HG03457 (cell line): ENCODE results near the gene NCK2.
A peak's percentile ranks its signal among the peaks of the same experiment; 100 is the strongest.

Experiments used
- ATAC-seq: cut with Tn5 transposase; IDR thresholded peaks from one replicate; pipeline ENCODE4 v1.9.1; 2021; ENCODE audit warnings: moderate number of reproducible peaks; ENCODE audit not compliant: unreplicated experiment

Gene NCK2

DNA sequence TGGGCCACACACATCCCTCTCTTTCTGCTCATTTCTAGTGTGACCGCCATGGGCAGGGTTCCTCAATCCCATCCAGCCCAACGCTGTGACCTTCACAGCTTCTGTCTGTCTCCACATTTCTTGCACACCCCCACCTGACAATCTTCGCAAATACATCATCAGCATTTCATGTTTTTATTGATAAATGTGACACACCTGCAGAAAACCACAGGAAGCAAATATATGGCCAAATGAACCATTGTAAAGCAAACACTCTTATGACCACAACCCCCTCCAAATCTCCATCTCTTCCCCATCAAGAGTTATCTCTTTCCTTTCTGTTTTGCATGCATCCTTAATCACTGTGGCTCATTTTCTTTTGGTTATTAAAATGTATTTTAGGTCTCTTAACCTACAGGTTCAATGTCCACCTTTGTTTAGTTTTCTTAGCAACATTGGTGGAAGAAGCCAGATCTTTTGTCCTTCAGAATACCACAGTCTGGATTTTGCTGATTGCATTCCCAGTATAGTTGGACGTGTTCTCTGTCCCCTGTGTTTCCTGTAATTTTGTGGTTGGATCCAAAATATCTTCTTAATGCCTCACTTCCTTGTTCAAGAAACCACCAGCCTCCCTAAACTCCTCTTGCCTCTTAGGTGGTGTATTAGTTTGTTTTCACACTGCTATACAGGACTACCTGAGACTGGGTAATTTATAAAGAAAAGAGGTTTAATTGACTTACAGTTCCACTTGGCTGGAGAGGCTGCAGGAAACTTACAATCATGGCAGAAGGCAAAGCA lies 9.8 kb upstream of the NCK2 start:
- no peak for ATAC-seq

DNA sequence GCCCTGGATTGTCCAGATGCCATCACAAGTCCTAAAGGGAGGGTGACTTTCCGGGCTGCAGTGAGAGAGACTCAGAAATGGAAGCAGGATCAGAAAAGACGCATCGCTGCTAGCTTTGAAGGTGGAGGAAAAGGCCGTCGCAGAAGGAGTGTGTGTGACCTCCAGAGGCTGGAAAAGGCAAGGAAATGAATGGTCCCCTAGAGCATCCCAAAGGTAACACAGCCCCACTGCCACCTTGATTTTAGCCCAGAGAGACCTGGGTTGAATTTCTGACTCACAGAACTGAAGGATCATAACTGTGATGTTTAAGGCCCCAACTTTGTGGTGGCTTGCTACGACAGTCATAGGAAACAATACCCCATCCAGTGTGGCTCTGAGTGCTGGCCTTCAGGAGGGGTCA lies 8.6 kb upstream of the NCK2 start:
- ATAC-seq, result no peak

DNA sequence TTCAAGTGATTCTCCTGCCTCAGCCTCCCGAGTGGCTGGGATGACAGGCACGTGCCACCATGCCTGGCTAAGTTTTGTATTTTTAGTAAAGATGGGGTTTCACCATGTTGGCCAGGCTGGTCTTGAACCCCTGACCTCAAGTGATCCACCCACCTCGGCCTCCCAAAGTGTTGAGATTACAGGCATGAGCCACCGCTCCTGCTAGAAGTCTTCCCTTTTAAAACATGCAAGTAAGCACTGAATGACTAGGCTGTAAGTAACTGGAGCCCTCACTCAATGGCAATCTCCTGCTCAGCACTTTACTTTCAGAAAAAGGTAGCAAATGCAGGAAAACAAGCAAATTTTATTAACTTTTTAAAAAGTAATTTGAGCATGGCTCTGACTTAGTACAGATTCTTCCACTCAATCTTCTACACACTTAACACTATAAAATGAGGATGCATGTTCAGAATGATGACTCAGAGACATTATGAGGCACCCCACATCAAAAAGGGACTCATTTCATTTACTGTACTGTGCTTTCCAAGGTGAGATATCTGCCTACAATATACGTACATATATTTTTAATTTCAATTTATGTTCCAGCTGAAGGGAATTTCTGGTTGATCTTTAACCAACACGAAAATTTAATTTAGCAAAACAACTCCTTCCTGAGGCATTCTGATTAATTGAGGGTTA lies 6.6 kb upstream of the NCK2 start:
- ATAC-seq, result no peak

DNA sequence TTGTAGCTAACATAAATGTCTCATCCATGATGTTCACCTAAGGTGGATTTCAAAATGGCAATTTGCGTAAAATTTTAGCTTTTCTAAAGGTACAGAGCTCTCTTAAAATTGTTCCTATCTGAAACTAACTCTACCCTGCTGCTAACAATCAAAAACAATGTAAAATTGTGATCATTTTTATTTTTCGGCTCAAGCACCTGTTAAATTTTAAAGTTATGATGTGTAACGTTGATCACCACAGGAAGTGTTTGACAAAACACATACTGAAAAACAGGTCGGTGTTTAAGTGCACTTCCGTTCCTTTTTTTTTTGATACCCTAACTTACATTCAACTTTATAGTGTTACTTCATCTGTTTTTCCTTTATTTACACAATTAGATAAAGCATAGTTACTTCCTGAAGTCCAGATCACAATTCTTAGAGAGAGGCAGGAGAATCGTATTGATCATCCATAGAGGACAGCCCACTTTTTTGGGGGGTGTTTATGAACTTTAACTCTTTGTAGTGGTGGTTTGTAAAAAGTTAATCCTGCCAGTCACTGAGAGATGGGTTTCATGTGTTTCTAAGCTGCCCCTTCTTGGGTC lies 6.0 kb upstream of the NCK2 start:
- ATAC-seq, result no peak

DNA sequence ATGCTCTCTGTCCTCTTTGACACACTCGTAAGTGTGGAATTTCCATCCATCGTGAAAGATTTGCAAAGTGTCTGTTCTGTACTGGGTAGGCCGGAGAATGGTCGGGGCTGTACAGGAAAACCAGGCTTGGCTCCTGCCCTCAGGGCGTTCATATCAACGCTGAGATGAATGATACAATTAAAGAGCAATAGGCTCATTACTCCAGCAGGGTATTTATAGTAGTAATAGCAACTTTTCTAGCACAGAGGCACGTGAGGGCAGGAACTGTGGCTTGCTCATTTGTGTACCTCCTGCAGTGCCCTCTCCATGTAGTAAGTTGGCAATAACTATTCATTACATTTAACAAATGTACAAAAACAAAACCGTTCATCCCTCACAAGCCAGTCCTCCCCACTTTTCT lies 5.3 kb upstream of the NCK2 start:
- ATAC-seq, result no peak

DNA sequence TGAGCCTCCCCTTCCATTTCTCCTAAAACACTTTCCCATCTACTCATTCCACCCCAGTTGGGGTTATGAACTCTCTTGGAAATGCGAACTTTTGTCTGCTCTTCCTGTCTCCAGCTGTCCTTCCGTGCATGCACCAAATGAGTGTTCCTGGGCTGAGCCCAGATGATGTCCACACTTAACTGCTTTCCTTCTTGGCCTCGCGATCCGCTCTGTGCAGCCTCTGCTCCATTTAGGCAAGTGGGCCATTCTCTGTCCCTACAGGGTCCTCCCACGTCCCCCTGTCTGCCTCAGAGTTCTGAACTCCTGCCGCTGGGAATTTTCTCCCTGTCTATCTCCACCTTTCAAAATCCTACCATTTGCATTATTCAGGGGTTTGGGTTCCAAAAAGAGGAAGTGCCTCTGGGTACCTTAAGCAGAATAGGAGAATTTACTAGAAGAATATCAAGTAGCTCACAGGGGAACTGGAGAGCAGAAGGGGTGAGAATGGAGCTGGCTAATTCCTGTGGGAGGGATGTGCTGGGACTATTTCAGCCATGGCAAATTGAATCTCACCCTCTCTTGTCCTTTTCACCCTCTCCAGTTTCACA lies 4.7 kb upstream of the NCK2 start:
- ATAC-seq, result no peak

DNA sequence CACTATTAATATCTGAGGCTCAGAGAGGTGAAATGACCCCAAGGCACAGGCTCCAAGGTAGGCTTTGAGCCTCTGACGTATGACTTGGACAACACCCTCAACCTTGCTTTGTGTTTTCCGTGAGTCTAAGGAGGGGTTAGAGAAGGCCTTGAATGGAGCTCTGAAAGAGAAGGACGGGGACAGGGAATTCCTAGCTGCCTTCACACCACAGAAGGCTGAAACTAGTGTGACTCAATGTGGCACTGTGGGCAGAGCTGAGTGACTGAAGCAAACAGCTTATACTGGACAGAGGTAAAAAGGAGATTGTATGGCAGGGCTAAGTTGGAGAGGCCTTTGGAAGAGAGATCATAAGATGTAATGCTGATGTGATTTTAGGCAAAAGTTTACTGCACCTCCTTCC lies 3.5 kb upstream of the NCK2 start:
- no peak for ATAC-seq

DNA sequence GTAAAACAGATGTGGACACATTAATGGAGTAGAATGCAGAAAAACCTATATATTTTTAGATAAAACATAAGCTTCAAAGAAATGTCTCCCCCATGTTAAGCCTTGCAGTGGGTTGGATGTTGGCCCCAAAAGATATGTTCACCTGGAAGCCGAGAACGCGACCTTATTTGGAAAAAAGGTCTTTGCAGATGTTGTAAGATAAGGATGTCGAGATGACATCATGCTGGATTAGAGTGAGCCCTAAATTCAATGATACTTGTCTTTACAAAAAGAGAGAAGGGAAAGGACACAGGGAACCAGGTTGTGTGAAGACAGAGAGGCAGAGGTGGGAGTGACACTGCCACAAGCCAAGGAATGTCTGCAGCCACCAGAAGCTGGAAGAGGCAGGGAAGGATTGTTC lies 3.1 kb upstream of the NCK2 start:
- ATAC-seq, result no peak

DNA sequence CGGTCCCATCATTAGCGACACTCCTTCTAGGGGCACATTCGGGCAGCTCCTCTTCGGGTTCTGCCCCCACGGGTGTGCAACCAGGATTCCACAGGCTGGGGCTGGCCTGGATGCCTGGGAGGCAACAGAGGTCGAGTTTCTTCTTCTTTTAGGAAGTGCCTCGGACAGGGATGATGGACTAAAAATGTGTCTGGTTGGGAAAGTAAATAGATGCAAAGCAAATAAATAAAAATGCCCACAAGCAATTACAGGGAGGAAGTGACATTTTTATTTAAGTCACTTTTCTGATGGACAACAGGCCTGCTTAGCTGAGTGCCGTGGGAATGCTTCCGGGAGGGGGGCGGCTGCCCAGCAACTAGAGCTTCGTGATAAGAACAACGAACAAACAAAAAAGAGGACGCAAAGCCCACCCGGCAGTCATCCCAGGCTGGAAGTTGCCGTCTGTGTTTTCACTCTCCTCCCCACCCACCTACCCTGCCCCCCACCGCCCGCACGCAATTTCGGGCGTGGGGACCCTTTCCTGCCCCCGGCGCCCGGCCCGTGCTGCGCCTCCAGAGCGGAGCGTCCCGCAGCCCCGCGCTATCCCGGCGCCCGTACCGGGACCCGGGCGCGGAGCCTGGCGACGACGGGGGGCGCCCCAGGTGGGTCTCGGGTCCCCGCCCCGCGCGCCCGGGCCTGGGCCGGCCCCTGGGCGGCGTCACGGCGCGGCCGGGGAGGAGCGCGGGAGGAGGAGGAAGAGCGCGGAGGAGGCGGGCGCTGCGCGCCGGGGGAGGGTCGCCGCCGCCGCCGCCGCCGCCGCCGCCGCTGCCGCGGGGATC lies 412 bp upstream of the NCK2 start:
- ATAC-seq, result peak; percentile 55

DNA sequence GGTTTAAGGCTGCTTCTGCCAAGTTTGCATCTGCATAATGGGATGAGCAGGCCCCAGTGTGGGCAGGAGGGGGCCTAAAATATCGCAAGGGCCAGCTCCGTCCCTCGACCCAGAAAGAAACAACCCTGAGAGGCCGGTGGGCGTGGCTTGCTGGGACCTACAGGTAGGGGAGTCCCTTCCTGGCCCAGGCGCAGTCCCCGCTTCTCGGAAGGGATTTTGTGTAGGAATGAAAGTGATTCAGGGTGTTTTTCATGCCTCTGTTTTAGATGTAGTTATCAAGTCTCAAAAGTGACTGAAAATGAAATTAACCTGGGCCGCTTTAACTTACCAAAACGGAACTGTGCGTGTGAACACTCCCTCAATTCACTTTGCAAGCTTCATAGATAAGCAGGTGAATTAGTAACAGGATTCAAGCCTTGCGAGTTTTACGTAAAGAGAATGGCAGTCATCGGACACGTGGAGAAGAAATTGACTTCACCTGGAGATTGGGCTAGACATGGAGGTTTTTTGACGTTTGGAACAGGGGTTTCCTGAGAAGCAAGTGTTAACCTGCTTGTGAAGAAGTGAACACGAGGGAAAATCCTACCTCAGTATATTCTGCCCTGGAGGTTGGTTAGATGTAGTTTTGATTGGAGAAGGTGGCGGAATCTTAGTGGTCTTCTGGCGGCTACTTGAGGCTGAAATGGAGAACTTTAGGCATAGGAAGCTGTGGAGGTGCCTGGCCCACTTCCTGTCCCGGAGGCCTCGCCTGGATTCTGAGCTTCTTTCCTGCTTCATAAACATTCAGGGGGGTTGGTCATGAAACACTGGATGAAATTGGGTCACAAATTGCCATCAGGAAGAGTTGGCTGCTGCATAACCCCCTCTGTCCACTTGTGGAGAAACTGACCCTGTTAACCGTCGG lies 1.7 kb downstream of the NCK2 start:
- ATAC-seq, result peak; percentile 49

DNA sequence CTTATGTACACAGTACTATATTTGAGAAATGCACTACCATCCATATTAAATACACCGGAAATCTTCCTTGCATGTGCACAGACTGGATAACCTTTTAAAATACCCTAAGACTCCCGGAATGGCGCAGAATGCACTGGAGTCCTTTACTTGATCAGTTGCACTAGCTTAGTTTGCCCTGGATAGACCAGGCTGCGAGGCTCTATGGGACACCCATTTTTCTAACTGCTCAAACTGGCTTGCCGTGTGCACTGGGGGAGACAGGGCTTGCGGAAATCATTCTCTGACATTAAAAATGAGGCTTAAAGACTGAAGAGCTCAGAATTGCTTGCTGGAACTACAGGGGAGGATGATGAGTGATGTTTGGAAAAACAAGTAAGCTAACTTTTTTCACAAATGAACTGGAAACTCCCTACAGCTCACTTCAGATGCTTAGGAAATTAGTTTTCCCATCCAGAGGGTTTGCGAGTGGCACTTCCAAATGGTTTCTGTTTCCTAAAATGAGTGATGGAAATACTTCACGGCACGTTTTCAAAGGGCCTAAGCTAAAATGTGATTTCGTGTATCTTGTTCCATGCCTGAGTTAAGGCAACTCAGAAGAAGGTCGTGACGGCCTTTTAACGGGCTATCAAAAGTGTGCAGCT lies 2.7 kb downstream of the NCK2 start:
- ATAC-seq, result no peak

DNA sequence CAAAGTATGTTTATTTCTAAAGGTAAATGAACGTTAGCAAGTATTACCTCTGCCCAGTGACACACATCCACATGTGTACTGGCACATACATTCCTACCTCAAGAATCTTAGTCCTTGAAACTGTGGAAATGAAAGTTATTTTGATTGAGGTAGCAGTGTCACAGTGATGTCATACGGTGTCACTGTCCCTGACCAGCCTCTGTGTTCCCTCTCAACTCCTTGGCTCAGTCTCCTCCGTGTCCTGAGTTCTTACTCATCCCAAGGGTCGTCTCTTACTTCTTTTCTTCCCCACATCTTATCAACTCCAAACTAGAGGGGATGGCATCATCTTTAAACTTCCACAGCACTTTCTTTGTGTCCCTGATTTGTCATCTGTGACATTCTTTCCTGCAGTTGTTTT lies 3.3 kb downstream of the NCK2 start:
- ATAC-seq, result no peak

DNA sequence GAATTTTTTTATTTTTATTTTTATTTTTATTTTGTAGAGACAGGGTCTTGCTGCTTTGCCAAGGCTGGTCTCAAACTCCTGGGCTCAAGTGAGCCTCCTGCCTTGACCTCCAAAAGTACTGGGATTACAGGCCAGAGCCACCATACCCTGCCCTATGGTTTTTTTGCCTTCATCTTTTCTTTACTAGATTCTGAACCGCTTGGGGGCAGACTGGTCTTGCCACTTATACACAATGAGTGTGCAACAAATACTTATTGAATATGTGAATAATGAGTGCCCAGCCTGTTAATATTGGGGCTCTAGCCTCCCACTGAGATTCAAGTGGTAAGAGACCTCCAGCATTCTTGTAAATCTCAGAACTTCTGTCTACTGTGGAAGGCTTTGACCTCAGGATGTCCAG lies 3.9 kb downstream of the NCK2 start:
- ATAC-seq, result no peak

DNA sequence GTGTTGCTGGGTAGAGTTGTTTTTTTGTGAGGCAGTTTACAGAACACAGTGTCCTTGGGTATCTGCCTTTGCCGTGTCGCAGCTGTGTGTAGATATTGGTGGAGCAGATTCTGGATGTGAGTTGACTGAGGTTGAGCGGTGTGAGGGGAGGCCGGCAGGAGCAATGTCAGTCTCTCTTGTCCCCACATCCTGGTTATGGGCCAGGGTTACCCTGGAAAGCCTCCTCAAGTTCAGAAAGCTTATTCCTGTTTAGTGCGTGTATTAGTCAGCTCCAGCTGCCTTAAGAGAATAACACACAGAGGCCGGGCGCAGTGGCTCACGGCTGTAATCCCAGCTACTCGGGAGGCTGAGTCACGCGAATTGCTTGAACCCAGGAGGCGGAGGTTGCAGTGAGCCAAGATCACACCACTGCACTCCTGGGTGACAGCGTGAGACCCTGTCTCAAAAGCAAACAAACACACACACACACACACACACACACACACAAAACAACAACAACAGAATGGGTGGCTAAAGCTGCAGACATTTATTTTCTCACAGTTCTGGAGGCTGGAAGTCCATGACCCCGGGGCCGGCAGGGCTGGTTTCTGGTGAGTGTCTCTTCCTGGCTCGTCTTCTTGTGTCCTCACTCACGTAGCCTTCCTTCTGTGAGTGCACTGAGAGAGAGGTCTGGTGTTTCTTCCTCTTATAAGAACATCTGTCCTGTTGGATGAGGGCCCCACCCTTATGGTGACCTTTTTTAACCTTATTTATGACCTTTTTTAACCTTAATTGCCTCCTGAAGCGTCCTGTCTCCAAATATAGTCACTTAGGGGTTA lies 5.1 kb downstream of the NCK2 start:
- ATAC-seq, result no peak

DNA sequence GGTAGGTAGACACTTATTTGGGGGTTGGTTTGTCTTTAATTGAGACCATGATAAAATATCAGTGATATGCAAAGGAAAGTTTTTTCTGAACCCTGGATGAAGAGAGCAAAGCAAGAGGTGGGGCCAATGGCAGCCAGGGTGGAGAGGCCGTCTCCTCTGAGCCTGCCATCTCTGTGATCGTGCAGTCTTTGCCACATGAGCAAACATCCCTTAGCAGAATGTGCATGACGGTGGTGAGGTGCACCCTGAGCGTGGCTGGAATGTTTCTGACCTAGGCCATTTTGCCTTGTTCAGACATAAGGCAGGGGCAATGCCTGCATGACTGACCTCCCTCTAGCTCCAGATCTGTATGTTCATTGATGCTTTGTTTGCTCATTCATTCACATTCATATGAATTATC lies 6.0 kb downstream of the NCK2 start:
- ATAC-seq, result no peak

DNA sequence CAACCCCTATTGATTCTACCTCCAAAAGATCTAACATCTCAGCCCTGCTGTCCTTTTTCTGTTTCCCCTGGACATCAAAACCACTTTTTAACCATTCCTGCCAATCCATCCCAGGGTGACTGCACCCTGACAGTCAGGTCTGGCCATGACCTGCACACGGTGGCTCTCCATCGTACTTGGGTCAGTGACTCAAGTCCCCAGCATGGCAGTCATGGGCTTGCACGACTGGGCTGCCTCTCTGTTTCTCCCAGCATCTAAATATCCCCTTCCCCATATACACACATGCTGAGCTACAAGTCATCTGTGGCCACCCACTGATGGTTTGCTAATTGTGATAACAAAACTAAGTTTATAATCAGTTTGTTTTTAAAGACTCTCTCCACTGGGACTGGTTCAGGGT lies 6.6 kb downstream of the NCK2 start:
- ATAC-seq, result no peak

DNA sequence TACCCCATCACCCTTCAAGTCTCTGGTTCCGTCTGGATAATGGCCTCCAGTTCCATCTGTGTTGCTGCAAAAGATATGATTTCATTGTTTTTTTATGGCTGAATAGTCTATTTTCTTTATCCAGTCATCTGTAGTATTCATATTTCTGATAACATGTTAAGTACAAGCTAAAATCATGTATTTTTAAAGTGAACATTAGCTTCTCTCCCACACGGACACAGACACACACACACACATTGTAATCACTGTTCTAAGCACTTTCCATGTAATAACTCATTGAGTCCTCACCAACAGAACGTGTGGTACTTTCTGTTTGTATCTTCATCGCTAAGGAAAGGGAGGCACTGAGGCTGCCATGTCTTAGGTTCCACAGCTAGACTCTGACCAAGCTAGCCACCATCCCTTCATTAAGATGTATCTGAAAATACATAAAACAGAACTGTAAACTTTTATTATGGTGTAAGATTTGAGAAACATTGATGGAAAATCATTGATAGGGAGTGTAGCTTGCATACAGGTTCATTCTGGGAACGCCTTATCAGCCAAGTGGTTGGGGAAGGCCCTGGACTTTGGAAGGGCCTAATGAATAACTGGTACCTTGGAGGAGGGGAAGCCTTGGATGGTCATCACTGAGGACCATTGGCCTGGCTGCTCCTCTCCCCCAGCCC lies 8.1 kb downstream of the NCK2 start:
- no peak for ATAC-seq

DNA sequence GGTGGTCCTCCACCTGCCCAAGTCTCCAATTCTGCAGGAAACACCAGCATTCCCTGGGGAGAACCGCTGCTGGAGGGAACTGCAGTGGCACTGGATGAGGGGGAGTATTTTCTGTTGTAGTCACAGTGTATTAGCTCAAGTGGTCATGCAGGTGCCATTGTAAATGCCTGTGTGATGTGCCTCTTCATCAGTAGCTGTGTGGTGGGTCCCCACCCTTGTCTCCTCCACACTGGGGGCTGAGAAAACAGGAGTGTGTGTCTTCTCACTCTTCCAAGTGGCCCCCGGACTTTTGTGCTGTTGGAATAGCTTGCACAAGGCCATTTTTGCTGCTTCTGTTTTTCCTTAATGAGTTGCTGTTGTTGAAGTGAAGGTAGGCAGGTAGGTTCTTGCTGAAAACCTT lies 8.7 kb downstream of the NCK2 start:
- no peak for ATAC-seq
